DND-41 (cell line): ENCODE data around the gene ARVCF.
A peak's percentile ranks its signal among the peaks of the same experiment; 100 is the strongest.

Experiments
- ATAC-seq: fragments of 200-7000 bp; cut with Tn5 transposase; 3 replicates; pipeline ENCODE4 v1.9.1; 2021; ENCODE audit warnings: low read depth; ENCODE audit not compliant: insufficient read depth
- DNase-seq: peaks from one replicate; pipeline ENCODE4 v3.0.0-alpha.2; 2020
- H2AFZ ChIP-seq: 2 replicates; pipeline ENCODE4 v1.6.0; 2012; ENCODE audit warnings: low read depth, low read length
- H3K27ac ChIP-seq: 2 replicates; pipeline ENCODE4 v1.5.1; 2012; ENCODE audit warnings: low read length, inconsistent platforms
- H3K27me3 ChIP-seq: fragments of 200-600 bp; sonication (generic); 2 replicates; pipeline ENCODE4 v1.6.0; 2012; ENCODE audit warnings: low read length, mild to moderate bottlenecking, inconsistent platforms; ENCODE audit not compliant: insufficient read depth, poor library complexity
- H3K36me3 ChIP-seq: 2 replicates; pipeline ENCODE4 v1.5.1; 2012; ENCODE audit warnings: low read length, inconsistent platforms; ENCODE audit not compliant: insufficient read depth
- H3K4me1 ChIP-seq: 2 replicates; pipeline ENCODE4 v1.5.1; 2012; ENCODE audit warnings: mild to moderate bottlenecking, low read length; ENCODE audit not compliant: insufficient read depth
- H3K4me2 ChIP-seq: 2 replicates; pipeline ENCODE4 v1.6.0; 2012; ENCODE audit warnings: mild to moderate bottlenecking, moderate library complexity, low read length, inconsistent platforms; ENCODE audit not compliant: insufficient read depth
- H3K4me3 ChIP-seq, 2 experiments: fragments of 200-600 bp in 1 of 2; shearing (Covaris generic) in 1 of 2; 2 replicates each; pipeline ENCODE4 v1.5.1; 2012 to 2016; ENCODE audit warnings: inconsistent platforms in 2 of 2, low read length in 2 of 2, mild to moderate bottlenecking in 2 of 2, low read depth in 1 of 2, moderate library complexity in 1 of 2
- H3K79me2 ChIP-seq: 2 replicates; pipeline ENCODE4 v1.6.0; 2012; ENCODE audit warnings: low read length, inconsistent platforms; ENCODE audit not compliant: insufficient read depth
- H3K9ac ChIP-seq: 2 replicates; pipeline ENCODE4 v1.6.0; 2012; ENCODE audit warnings: low read depth, mild to moderate bottlenecking, inconsistent platforms, low read length, moderate library complexity
- H3K9me3 ChIP-seq: 2 replicates; pipeline ENCODE4 v1.5.1; 2012; ENCODE audit warnings: low read length, moderate library complexity, mild to moderate bottlenecking, inconsistent platforms; ENCODE audit not compliant: insufficient read depth, severe bottlenecking
- H4K20me1 ChIP-seq: 2 replicates; pipeline ENCODE4 v1.6.0; 2012; ENCODE audit warnings: low read length; ENCODE audit not compliant: insufficient read depth
- CTCF ChIP-seq: IDR thresholded peaks from 2 replicates; pipeline ENCODE4 v1.5.1; 2012; ENCODE audit warnings: borderline replicate concordance, low read length, moderate library complexity, mild to moderate bottlenecking; ENCODE audit not compliant: poor library complexity, severe bottlenecking; ENCODE audit errors: extremely low read depth
- EZH2 ChIP-seq: IDR thresholded peaks from 3 replicates; pipeline ENCODE4 v1.6.1; 2012; ENCODE audit warnings: borderline replicate concordance, low read depth, mild to moderate bottlenecking, moderate library complexity, low read length, inconsistent platforms; ENCODE audit not compliant: severe bottlenecking

ARVCF gene

GRCh38 chr22:20009018-20009491 lies 7.6 kb downstream of the ARVCF start:
- no peak overlapping the region for H3K27ac ChIP-seq
- no peaks in the 10 kb centered on the region for H3K36me3 ChIP-seq
- H4K20me1 ChIP-seq = peaks cover 11% of the 10 kb centered on the region
- no peaks in the 10 kb centered on the region for H3K79me2 ChIP-seq
- H3K4me3 ChIP-seq = no peak overlapping the region
- no peak overlapping the region for H2AFZ ChIP-seq
- ATAC-seq = no peak; the same call in 2 of the 3 replicates
- no peak overlapping the region for H3K4me2 ChIP-seq
- no peaks in the 10 kb centered on the region for H3K27me3 ChIP-seq
- no peaks in the 10 kb centered on the region for H3K9me3 ChIP-seq
- DNase-seq = no peak
- no peaks in the 10 kb centered on the region for H3K4me1 ChIP-seq
- TF ChIP-seq CTCF (no peak), EZH2 (no peak)
- H3K9ac ChIP-seq = no peak overlapping the region

- H3K4me3 ChIP-seq = no peak overlapping the region
- no peaks in the 10 kb centered on the region for H3K36me3 ChIP-seq
- ATAC-seq (peak; percentile 31; the same call in 1 of the 3 replicates), DNase-seq (no peak)
- no peak overlapping the region for H3K4me2 ChIP-seq
- no peak overlapping the region for H2AFZ ChIP-seq
- peaks cover under 1% of the 10 kb centered on the region for H3K9me3 ChIP-seq
- peaks cover 11% of the 10 kb centered on the region for H4K20me1 ChIP-seq
- H3K27me3 ChIP-seq = no peaks in the 10 kb centered on the region
- TF ChIP-seq CTCF = no peak
- TF ChIP-seq EZH2 = no peak
- no peak overlapping the region for H3K27ac ChIP-seq
- H3K9ac ChIP-seq = no peak overlapping the region
- H3K4me1 ChIP-seq = no peaks in the 10 kb centered on the region
- no peaks in the 10 kb centered on the region for H3K79me2 ChIP-seq
Measured at GRCh38 chr22:20008221-20008995, 8.2 kb downstream of the ARVCF start.

- Histone ChIP-seq H3K27me3 (no peaks in the 10 kb centered on the region), H3K9ac (no peak overlapping the region), H4K20me1 (0 out of 2 replicates have a peak, but pooled peaks cover 4% of the 10 kb centered on the region), H3K36me3 (no peaks in the 10 kb centered on the region), H3K79me2 (no peaks in the 10 kb centered on the region), H3K4me2 (no peak overlapping the region), H3K27ac (no peak overlapping the region), H3K9me3 (peaks cover 2% of the 10 kb centered on the region), H2AFZ (no peak overlapping the region), H3K4me1 (no peaks in the 10 kb centered on the region), H3K4me3 (no peak overlapping the region)
- ATAC-seq = no peak
- TF ChIP-seq EZH2 (no peak), CTCF (no peak)
- no peak for DNase-seq
Measured at GRCh38 chr22:20004464-20004863, 12.2 kb downstream of the ARVCF start.
